CMK (cell line): ENCODE results near the gene BPIFB2.

ENCODE experiments used
- DNase-seq: peaks from one replicate; pipeline ENCODE4 v3.0.0-alpha.2; 2010; ENCODE audit warnings: low read depth

Gene BPIFB2

GRCh38 chr20:33070111-33071053 lies 62.9 kb downstream of the BPIFB2 start:
- no peak for DNase-seq

DNA sequence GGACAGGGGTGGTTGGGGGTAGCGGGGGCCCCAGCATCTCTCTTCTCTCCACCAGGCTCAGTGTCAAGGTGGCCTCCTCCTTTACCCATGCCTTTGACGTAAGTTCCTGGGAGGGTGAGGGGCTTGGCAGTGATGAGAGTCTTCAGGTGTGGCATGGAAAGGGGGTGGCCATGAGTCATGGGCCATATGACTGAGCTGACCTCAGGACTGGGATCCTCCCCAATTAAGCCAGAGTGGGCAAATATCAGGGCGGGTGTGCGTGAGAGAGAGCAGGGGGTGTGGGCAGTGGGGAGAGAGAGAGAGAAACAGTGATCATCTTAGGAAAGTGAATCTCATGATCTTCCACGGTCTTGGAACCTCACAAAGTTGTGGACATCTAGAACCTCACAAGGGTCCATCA lies 63.7 kb downstream of the BPIFB2 start:
- no peak for DNase-seq

- DNase-seq = no peak
These were observed 64.9 kb downstream of the BPIFB2 start for GRCh38 chr20:33072362-33072761.

- DNase-seq = no peak
These were observed 65.3 kb downstream of the BPIFB2 start for GRCh38 chr20:33072813-33073212.
